ENCODE results near the gene RIC1. TPM values are rescaled to one million over a fixed set of nuclear protein-coding genes. Genes with fewer than 3 reads are reported as not detected.

RIC1 gene
- total RNA-seq, 1 donor from 2014 or later: 23.9 TPM

DNA sequence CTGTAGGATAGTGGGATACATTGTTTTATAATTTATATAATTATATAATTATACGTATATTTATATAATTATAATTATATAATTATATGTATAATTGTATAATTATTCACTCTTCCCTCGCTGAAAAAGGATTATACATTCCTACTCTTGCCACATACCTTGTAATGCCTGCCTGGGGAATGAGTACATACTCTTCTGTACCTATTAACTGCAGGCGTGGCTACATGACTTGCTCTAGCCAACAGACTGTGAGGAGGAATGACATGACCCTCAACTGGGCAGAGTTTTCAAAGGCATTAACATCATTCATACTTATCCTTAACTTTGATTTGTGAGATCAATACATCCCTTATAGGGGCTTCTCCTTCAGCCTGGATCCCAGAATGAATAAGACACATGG, 184.9 kb downstream of the RIC1 start:
- Histone ChIP-seq H3K27ac (no peak overlapping the region), H3K27me3 (no peaks in the 10 kb centered on the region), H3K36me3 (peaks cover 27% of the 10 kb centered on the region), H3K4me3 (no peak overlapping the region), H3K4me1 (no peaks in the 10 kb centered on the region), H3K9me3 (no peaks in the 10 kb centered on the region)
- intact Hi-C loops (cut with DNase I): no loop called here
- no peak for TF ChIP-seq CTCF (IDR thresholded peaks at IDR 0.05)
- DNase-seq: no peak
- ATAC-seq: no peak

DNA sequence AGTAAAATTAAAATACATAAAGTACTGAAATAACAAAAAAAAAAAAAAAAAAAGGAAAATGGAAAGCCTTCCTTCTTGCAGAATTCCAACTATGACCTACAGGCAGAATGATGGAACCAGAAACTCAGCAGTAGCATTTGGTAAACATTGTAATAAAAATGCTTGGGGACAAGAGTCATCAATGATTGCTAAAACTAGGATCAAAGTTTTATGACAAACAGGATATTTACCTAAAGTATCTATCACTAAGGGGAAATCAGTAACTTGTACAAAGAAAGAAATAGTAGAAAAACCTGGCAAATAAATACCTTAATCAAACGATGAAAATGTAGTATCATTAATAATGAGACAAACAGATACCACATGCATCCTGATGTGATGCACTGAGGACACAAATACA, 186.6 kb downstream of the RIC1 start:
- intact Hi-C loops (cut with DNase I): no loop called here
- TF ChIP-seq CTCF (IDR thresholded peaks at IDR 0.05): no peak

GRCh38 chr9:5817862-5818261, 189.0 kb downstream of the RIC1 start:
- ATAC-seq (no peak), DNase-seq (no peak)
- Histone ChIP-seq H3K27me3 (no peaks in the 10 kb centered on the region), H3K36me3 (peaks cover 18% of the 10 kb centered on the region), H3K4me1 (no peaks in the 10 kb centered on the region), H3K27ac (no peak overlapping the region), H3K4me3 (no peak overlapping the region), H3K9me3 (no peaks in the 10 kb centered on the region)
- intact Hi-C loops (cut with DNase I): no loop called here
- TF ChIP-seq CTCF (IDR thresholded peaks at IDR 0.05): no peak

More for the DNA sequence above, 186.6 kb downstream of the RIC1 start:
- ATAC-seq (no peak), DNase-seq (no peak)
- no peaks in the 10 kb centered on the region for H3K27me3 ChIP-seq
- H3K9me3 ChIP-seq: no peaks in the 10 kb centered on the region
- no peaks in the 10 kb centered on the region for H3K4me1 ChIP-seq
- no peak overlapping the region for H3K27ac ChIP-seq
- H3K4me3 ChIP-seq: no peak overlapping the region
- peaks cover 17% of the 10 kb centered on the region for H3K36me3 ChIP-seq

GRCh38 chr9:5818424-5819142, 189.7 kb downstream of the RIC1 start:
- DNase-seq (no peak), ATAC-seq (no peak)
- Histone ChIP-seq H3K36me3 (peaks cover 22% of the 10 kb centered on the region), H3K9me3 (no peaks in the 10 kb centered on the region), H3K27me3 (no peaks in the 10 kb centered on the region), H3K4me3 (no peak overlapping the region), H3K4me1 (no peaks in the 10 kb centered on the region), H3K27ac (no peak overlapping the region)
- TF ChIP-seq CTCF (IDR thresholded peaks at IDR 0.05): no peak
- intact Hi-C loops (cut with DNase I): no loop called here

- no peak overlapping the region for H3K27ac ChIP-seq
- H3K9me3 ChIP-seq: no peaks in the 10 kb centered on the region
- no peak for TF ChIP-seq CTCF (IDR thresholded peaks at IDR 0.05)
- H3K27me3 ChIP-seq: no peaks in the 10 kb centered on the region
- no peak overlapping the region for H3K4me3 ChIP-seq
- peaks cover 28% of the 10 kb centered on the region for H3K36me3 ChIP-seq
- intact Hi-C loops (cut with DNase I): no loop called here
- no peak for DNase-seq
- ATAC-seq: no peak
- H3K4me1 ChIP-seq: no peaks in the 10 kb centered on the region
These were observed 190.3 kb downstream of the RIC1 start for GRCh38 chr9:5819174-5819573.

DNA sequence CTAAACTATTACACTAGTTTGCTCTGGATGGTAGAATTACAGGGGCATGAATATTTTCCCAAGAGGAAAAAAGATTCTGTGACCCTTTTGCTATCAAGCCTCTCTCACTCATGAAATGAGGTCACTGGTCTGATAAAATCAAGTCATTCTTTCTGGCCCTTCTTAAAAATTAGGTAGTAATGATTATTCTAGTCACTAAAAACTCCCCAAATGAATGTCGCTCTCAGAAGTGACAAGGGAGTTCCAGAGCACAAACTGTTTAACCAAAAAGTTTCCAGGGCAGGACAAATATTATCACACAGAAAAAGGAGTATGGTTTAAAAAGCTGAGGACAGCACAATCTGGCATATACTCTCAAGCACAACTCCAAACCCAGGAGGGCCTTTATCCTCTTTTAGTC, 191.5 kb downstream of the RIC1 start:
- TF ChIP-seq CTCF (IDR thresholded peaks at IDR 0.05): no peak
- intact Hi-C loops (cut with DNase I): no loop called here

More for the DNA sequence above, 191.5 kb downstream of the RIC1 start:
- no peaks in the 10 kb centered on the region for H3K4me1 ChIP-seq
- no peaks in the 10 kb centered on the region for H3K9me3 ChIP-seq
- H3K27ac ChIP-seq: no peak overlapping the region
- H3K36me3 ChIP-seq: peaks cover 28% of the 10 kb centered on the region
- DNase-seq (no peak), ATAC-seq (no peak)
- H3K4me3 ChIP-seq: no peak overlapping the region
- no peaks in the 10 kb centered on the region for H3K27me3 ChIP-seq

Data from upper lobe of right lung (tissue), 1 donor.